HG03097 (cell line): ENCODE measurements around the gene TSPAN18.

Experiments
- ATAC-seq: cut with Tn5 transposase; IDR thresholded peaks from one replicate; pipeline ENCODE4 v1.9.1; 2021; ENCODE audit not compliant: unreplicated experiment, low FRiP score

Gene TSPAN18

GRCh38 chr11:44947114-44947513 lies 220.4 kb downstream of the TSPAN18 start:
- ATAC-seq: no peak

GRCh38 chr11:44948155-44948554 lies 221.4 kb downstream of the TSPAN18 start:
- ATAC-seq: no peak

GRCh38 chr11:44949160-44950030 lies 222.6 kb downstream of the TSPAN18 start:
- no peak for ATAC-seq

GRCh38 chr11:44950031-44950624 lies 223.4 kb downstream of the TSPAN18 start:
- no peak for ATAC-seq

GRCh38 chr11:44950625-44951476 lies 224.1 kb downstream of the TSPAN18 start, which contains the start of gene TP53I11:
Gene TP53I11 (minus strand): TSS chr11:44950883. CDS start chr11:44938335, 12,548 bp downstream.
- no peak for ATAC-seq

- ATAC-seq: no peak
These were observed 225.3 kb downstream of the TSPAN18 start for GRCh38 chr11:44952082-44952481.

- ATAC-seq: no peak
These were observed 225.9 kb downstream of the TSPAN18 start for GRCh38 chr11:44952500-44953260.

- ATAC-seq: no peak
These were observed 227.5 kb downstream of the TSPAN18 start for GRCh38 chr11:44954051-44954906.

GRCh38 chr11:44955015-44955738 lies 228.4 kb downstream of the TSPAN18 start:
- ATAC-seq: no peak

- ATAC-seq: no peak
These were observed 230.3 kb downstream of the TSPAN18 start for GRCh38 chr11:44957040-44957515.

- ATAC-seq: no peak
These were observed 231.2 kb downstream of the TSPAN18 start for GRCh38 chr11:44957776-44958564.

GRCh38 chr11:44959064-44959463 lies 232.3 kb downstream of the TSPAN18 start:
- ATAC-seq: no peak

GRCh38 chr11:44960200-44960845 lies 233.6 kb downstream of the TSPAN18 start:
- no peak for ATAC-seq

GRCh38 chr11:44962464-44962863 lies 235.7 kb downstream of the TSPAN18 start:
- no peak for ATAC-seq

- ATAC-seq: no peak
These were observed 236.4 kb downstream of the TSPAN18 start for GRCh38 chr11:44963136-44963535.

GRCh38 chr11:44963948-44964347 lies 237.2 kb downstream of the TSPAN18 start:
- no peak for ATAC-seq

GRCh38 chr11:44964526-44965209 lies 237.9 kb downstream of the TSPAN18 start:
- ATAC-seq: no peak
